HCT116 (cell line): ENCODE results near the gene SPSB1. TPM values are rescaled to one million over a fixed set of nuclear protein-coding genes. Genes with fewer than 3 reads are reported as not detected.

Experiments used
- ATAC-seq: fragments of 200-7000 bp; cut with Tn5 transposase; 2 replicates; pipeline ENCODE4 v1.9.1; 2020; ENCODE audit warnings: mild to moderate bottlenecking, moderate library complexity
- BruUV-seq: library from RNA; stranded (reverse); fragments of 400-500 nt; replicated peaks from 2 replicates; lab custom pipeline; 2021; lab: Mats Ljungman, UMichigan
- CTCF ChIA-PET: fragments of 300-600 bp; sonication (Branson Sonifier 250); formaldehyde crosslinking; loops from one replicate; lab custom pipeline; 2021; ENCODE audit warnings: antibody characterized with exemption; lab: Charles Lee
- POLR2A ChIA-PET: fragments of 300-600, 350-600 bp; sonication (Branson Sonifier 250); formaldehyde crosslinking; loops from one replicate; lab custom pipeline; 2021; ENCODE audit warnings: antibody characterized with exemption; lab: Charles Lee
- RAD21 ChIA-PET, 2 experiments: fragments of 300-600 bp; sonication (Branson Sonifier 250); formaldehyde crosslinking; loops; one replicate each; lab custom pipeline; 2023; ENCODE audit warnings: low total read pairs in 2 of 2; ENCODE audit not compliant: uncharacterized antibody in 2 of 2, unreplicated experiment in 2 of 2, low non-redundant PET in 1 of 2; lab: Charles Lee
- DNase-seq: peaks from one replicate; pipeline ENCODE4 v3.0.0-alpha.2; 2010; ENCODE audit warnings: low read depth, low spot score
- H2AFZ ChIP-seq: fragments of 200-600 bp; shearing (Covaris generic), sonication (generic); 2 replicates; pipeline ENCODE4 v1.6.1; 2017; ENCODE audit warnings: low read depth, mixed run types, mixed read lengths, antibody characterized with exemption, low read length; ENCODE audit not compliant: poor library complexity, severe bottlenecking
- H3K27ac ChIP-seq: 2 replicates; pipeline ENCODE4 v1.5.1; 2012; ENCODE audit warnings: low read depth, low read length
- H3K27me3 ChIP-seq: fragments of 200-600 bp; sonication (generic); 2 replicates; pipeline ENCODE4 v1.6.1; 2016; ENCODE audit warnings: mixed run types, low read length, mixed read lengths; ENCODE audit not compliant: insufficient read depth
- H3K36me3 ChIP-seq, 2 experiments: fragments of 200-500 bp in 1 of 2; fragments of 200-600 bp in 1 of 2; sonication (Bioruptor generic) in 1 of 2; sonication (generic) in 1 of 2; 2 replicates each; pipeline versions ENCODE4 v1.5.1 to v1.6.1; 2014 to 2016; ENCODE audit warnings: low read length in 2 of 2, inconsistent platforms in 1 of 2, mixed read lengths in 1 of 2, mixed run types in 1 of 2; ENCODE audit not compliant: insufficient read depth in 2 of 2, control insufficient read depth in 1 of 2
- H3K4me1 ChIP-seq, 2 experiments: fragments of 200-600 bp in 1 of 2; sonication (generic) in 1 of 2; 2 replicates each; pipeline versions ENCODE4 v1.5.1 to v1.6.1; 2012 to 2017; ENCODE audit warnings: low read length in 2 of 2, inconsistent platforms in 1 of 2, mild to moderate bottlenecking in 1 of 2, mixed read lengths in 1 of 2, mixed run types in 1 of 2, moderate library complexity in 1 of 2; ENCODE audit not compliant: insufficient read depth in 2 of 2, control insufficient read depth in 1 of 2
- H3K4me2 ChIP-seq: fragments of 200-600 bp; sonication (generic); 2 replicates; pipeline ENCODE4 v1.6.1; 2017; ENCODE audit warnings: mixed run types, low read length, mixed read lengths
- H3K4me3 ChIP-seq, 2 experiments: fragments of 200-600 bp in 1 of 2; sonication (generic) in 1 of 2; replicated peaks in 1 of 2; 2 replicates each; pipeline ENCODE4 v1.5.1; 2011 to 2016; ENCODE audit warnings: low read length in 2 of 2, control low read depth in 1 of 2, low read depth in 1 of 2, mild to moderate bottlenecking in 1 of 2, mixed read lengths in 1 of 2, mixed run types in 1 of 2
- H3K79me2 ChIP-seq: fragments of 200-600 bp; sonication (generic); 2 replicates; pipeline ENCODE4 v1.6.1; 2017; ENCODE audit warnings: mild to moderate bottlenecking, mixed run types, low read length, moderate library complexity, mixed read lengths; ENCODE audit not compliant: insufficient read depth
- H3K9ac ChIP-seq: fragments of 200-600 bp; sonication (generic); 2 replicates; pipeline ENCODE4 v1.6.1; 2016; ENCODE audit warnings: low read length, mixed read lengths
- H3K9me2 ChIP-seq: fragments of 200-600 bp; sonication (generic), shearing (Covaris generic); 2 replicates; pipeline ENCODE4 v1.6.1; 2017; ENCODE audit warnings: mixed run types, mild to moderate bottlenecking, moderate library complexity; ENCODE audit not compliant: insufficient read depth
- H3K9me3 ChIP-seq, 2 experiments: fragments of 200-500 bp in 1 of 2; fragments of 200-600 bp in 1 of 2; sonication (Bioruptor generic) in 1 of 2; sonication (generic) in 1 of 2; 2 replicates each; pipeline ENCODE4 v1.6.1; 2014 to 2017; ENCODE audit warnings: low read length in 2 of 2, mixed read lengths in 2 of 2, inconsistent platforms in 1 of 2, low read depth in 1 of 2, mild to moderate bottlenecking in 1 of 2, mixed run types in 1 of 2, moderate library complexity in 1 of 2; ENCODE audit not compliant: control insufficient read depth in 1 of 2, insufficient read depth in 1 of 2
- H4K20me1 ChIP-seq: fragments of 200-600 bp; sonication (generic), shearing (Covaris generic); 2 replicates; pipeline ENCODE4 v1.6.1; 2017; ENCODE audit warnings: mixed run types, mild to moderate bottlenecking, moderate library complexity; ENCODE audit not compliant: insufficient read depth
- CBX3 ChIP-seq: IDR thresholded peaks from 2 replicates; pipeline ENCODE4 v1.6.1; 2012; ENCODE audit warnings: low read depth
- EZH2 ChIP-seq: fragments of 200-600 bp; sonication (generic); IDR thresholded peaks from 2 replicates; pipeline ENCODE4 v1.6.1; 2017; ENCODE audit warnings: antibody characterized with exemption, mixed run types
- FOSL1 ChIP-seq: IDR thresholded peaks from 2 replicates; pipeline ENCODE4 v1.6.1; 2012; ENCODE audit warnings: low read depth
- MAX ChIP-seq: IDR thresholded peaks from 2 replicates; pipeline ENCODE4 v1.6.1; 2012
- POLR2A ChIP-seq: IDR thresholded peaks from 2 replicates; pipeline ENCODE4 v1.7.0; 2011; ENCODE audit warnings: borderline replicate concordance; ENCODE audit not compliant: insufficient read depth, insufficient read length; ENCODE audit errors: extremely low read depth
- REST ChIP-seq: IDR thresholded peaks from 2 replicates; pipeline ENCODE4 v1.6.1; 2012; ENCODE audit warnings: low read depth
- SP1 ChIP-seq: IDR thresholded peaks from 2 replicates; pipeline ENCODE4 v1.6.1; 2012; ENCODE audit warnings: low read depth
- YY1 ChIP-seq: IDR thresholded peaks from 2 replicates; pipeline ENCODE4 v1.6.1; 2011; ENCODE audit warnings: low read length, low read depth, moderate library complexity, mild to moderate bottlenecking; ENCODE audit not compliant: insufficient replicate concordance; ENCODE audit errors: extremely low read depth
- ZFX ChIP-seq: fragments of 450-650 bp; IDR thresholded peaks from 2 replicates; pipeline ENCODE4 v1.6.1; 2017
- ZNF274 ChIP-seq: fragments of 200-500 bp; sonication (Bioruptor generic); IDR thresholded peaks from 2 replicates; pipeline ENCODE4 v1.6.1; 2014; ENCODE audit warnings: mild to moderate bottlenecking, low read depth, low read length, inconsistent platforms
- intact Hi-C: fragments of 100-400 bp; cut with micrococcal nuclease; formaldehyde crosslinking; loops from 2 replicates; pipeline ENCODE4 v1.10.0; 2022
- total RNA-seq: library from RNA; stranded (reverse); gene quantifications from one replicate; pipeline ENCODE4 v1.2.1, GENCODE V29; 2021; ENCODE audit not compliant: unreplicated experiment

The SPSB1 gene
- total RNA-seq, 1 experiment from 2014 or later: 10.8 TPM

DNA sequence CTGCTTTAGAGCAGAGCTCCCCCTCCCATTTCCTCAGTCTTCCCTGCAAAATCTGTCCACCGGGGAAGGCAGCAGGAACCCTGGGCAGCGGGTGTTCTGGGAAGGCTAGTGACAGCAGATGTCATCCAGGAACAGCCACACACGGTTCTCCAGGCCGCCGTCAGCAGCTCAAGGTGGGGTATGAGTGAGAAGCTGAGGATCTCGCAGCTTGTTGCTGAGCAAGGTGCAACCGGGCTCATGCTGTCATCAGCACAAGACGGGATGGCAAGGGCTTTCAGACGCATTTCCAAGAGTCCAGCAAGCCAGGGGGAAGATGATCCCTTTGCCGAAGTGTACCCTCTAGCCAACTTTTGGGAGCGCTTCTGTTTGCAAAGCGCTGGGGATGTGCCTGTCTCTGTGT is 23.0 kb upstream of the SPSB1 start:
- peaks cover 13 to 19% of the 10 kb centered on the region in 2 experiments for H3K4me1 ChIP-seq
- no peaks in the 10 kb centered on the region for H3K9me2 ChIP-seq
- no peak overlapping the region for H2AFZ ChIP-seq
- H3K27me3 ChIP-seq: no peaks in the 10 kb centered on the region
- no peaks in the 10 kb centered on the region for H4K20me1 ChIP-seq
- no peak overlapping the region for H3K4me3 ChIP-seq
- no peaks in the 10 kb centered on the region for H3K36me3 ChIP-seq
- POLR2A ChIA-PET: no interaction called here
- TF ChIP-seq MAX (no peak), ZFX (no peak), SP1 (no peak), FOSL1 (no peak), YY1 (no peak), CBX3 (no peak), EZH2 (no peak), REST (no peak), POLR2A (no peak), ZNF274 (no peak)
- TF ChIP-seq, all 23 proteins: peak for 0
- H3K27ac ChIP-seq: no peak overlapping the region
- no peaks in the 10 kb centered on the region for H3K79me2 ChIP-seq
- no peak for DNase-seq
- BruUV-seq: no TSS peak
- ATAC-seq: no peak
- RAD21 ChIA-PET: interaction anchor here in 1 of 2 experiments (1.1 kb wide), 1 partner anchor 221 kb away, joined by 3 read pairs; no protein-coding TSS in a partner anchor
- CTCF ChIA-PET: interaction anchor here (4.4 kb wide), 1 partner anchor 220 kb away, joined by 60 read pairs; no protein-coding TSS in a partner anchor
- intact Hi-C loops: loop anchor here (5.0 kb wide), 1 partner anchor 303 kb away; no protein-coding TSS in a partner anchor
- H3K4me2 ChIP-seq: no peak overlapping the region
- no peak overlapping the region for H3K9ac ChIP-seq
- H3K9me3 ChIP-seq: no peaks in the 10 kb centered on the region
